ENCODE results near the gene PCDH7. TPM values are rescaled to one million over a fixed set of nuclear protein-coding genes. Genes with fewer than 3 reads are reported as not detected.

PCDH7 gene
- total RNA-seq, 2 donors from 2014 or later: 90.8 to 102 TPM

- Mint-ChIP-seq H3K27ac (no peak overlapping the region), H3K4me3 (no peak overlapping the region)
- H3K27ac ChIP-seq (ENCODE audit: low read depth, low read length): no peak overlapping the region
Observed at GRCh38 chr4:30760551-30760950, 40.4 kb downstream of the PCDH7 start.

GRCh38 chr4:30763321-30763727 is 43.2 kb downstream of the PCDH7 start:
- H3K27me3 ChIP-seq (ENCODE audit: control insufficient read depth, insufficient read depth, low read length, poor library complexity, severe bottlenecking): no peaks in the 10 kb centered on the region
- no peaks in the 10 kb centered on the region for H3K36me3 ChIP-seq (ENCODE audit: control insufficient read depth, insufficient read depth, low read length)
- Mint-ChIP-seq H3K4me3 (no peak overlapping the region), H3K9me3 (no peaks in the 10 kb centered on the region), H3K4me1 (peaks cover 38% of the 10 kb centered on the region), H3K36me3 (ENCODE audit: low read depth) (peaks cover 6% of the 10 kb centered on the region), H3K27me3 (ENCODE audit: insufficient read depth) (peaks cover 2% of the 10 kb centered on the region), H3K27ac (no peak overlapping the region)
- H3K4me1 ChIP-seq (ENCODE audit: control insufficient read depth, insufficient read depth, low read length): peaks cover 9% of the 10 kb centered on the region
- no peak for TF ChIP-seq CTCF (conservative IDR thresholded peaks at IDR 0.05)
- no peak overlapping the region for H3K4me3 ChIP-seq (ENCODE audit: low read length)
- no peak for DNase-seq
- H3K9me3 ChIP-seq (ENCODE audit: control insufficient read depth, low read length): no peaks in the 10 kb centered on the region
- H3K9ac ChIP-seq (ENCODE audit: extremely low read depth, low read length, poor library complexity, severe bottlenecking): no peak overlapping the region
- no peak overlapping the region for H3K27ac ChIP-seq (ENCODE audit: low read depth, low read length)
- WGBS, 2 experiments (ENCODE audit: insufficient coverage in 1 of 2, insufficient read length in 1 of 2): 70 to 88% methylated on average over 2 to 3 of the region's 3 CpGs

More at GRCh38 chr4:30760551-30760950, 40.4 kb downstream of the PCDH7 start:
- H3K27me3 Mint-ChIP-seq (ENCODE audit: insufficient read depth): peaks cover 2% of the 10 kb centered on the region
- no peaks in the 10 kb centered on the region for H3K27me3 ChIP-seq (ENCODE audit: control insufficient read depth, insufficient read depth, low read length, poor library complexity, severe bottlenecking)
- H3K4me1 ChIP-seq (ENCODE audit: control insufficient read depth, insufficient read depth, low read length): peaks cover 2% of the 10 kb centered on the region
- H3K4me3 ChIP-seq (ENCODE audit: low read length): no peak overlapping the region
- H3K36me3 Mint-ChIP-seq (ENCODE audit: low read depth): peaks cover 9% of the 10 kb centered on the region
- TF ChIP-seq CTCF (conservative IDR thresholded peaks at IDR 0.05): no peak
- no peaks in the 10 kb centered on the region for H3K9me3 ChIP-seq (ENCODE audit: control insufficient read depth, low read length)
- H3K9me3 Mint-ChIP-seq: no peaks in the 10 kb centered on the region
- H3K36me3 ChIP-seq (ENCODE audit: control insufficient read depth, insufficient read depth, low read length): peaks cover under 1% of the 10 kb centered on the region
- H3K4me1 Mint-ChIP-seq: peaks cover 25% of the 10 kb centered on the region
- DNase-seq: no peak
- no peak overlapping the region for H3K9ac ChIP-seq (ENCODE audit: extremely low read depth, low read length, poor library complexity, severe bottlenecking)

GRCh38 chr4:30765022-30765421 is 44.9 kb downstream of the PCDH7 start:
- H3K4me3 ChIP-seq (ENCODE audit: low read length): no peak overlapping the region
- no peak overlapping the region for H3K4me3 Mint-ChIP-seq
- peaks cover 12% of the 10 kb centered on the region for H3K4me1 ChIP-seq (ENCODE audit: control insufficient read depth, insufficient read depth, low read length)
- H3K27me3 Mint-ChIP-seq (ENCODE audit: insufficient read depth): no peaks in the 10 kb centered on the region
- H3K9ac ChIP-seq (ENCODE audit: extremely low read depth, low read length, poor library complexity, severe bottlenecking): no peak overlapping the region
- 82% methylated on average over 4 of the region's 4 CpGs; no CpG with 5 or more reads in 1 of the 2 experiments for WGBS, 2 experiments (ENCODE audit: insufficient coverage in 1 of 2, insufficient read length in 1 of 2)
- peaks cover 41% of the 10 kb centered on the region for H3K4me1 Mint-ChIP-seq
- H3K9me3 Mint-ChIP-seq: no peaks in the 10 kb centered on the region
- no peaks in the 10 kb centered on the region for H3K36me3 Mint-ChIP-seq (ENCODE audit: low read depth)
- TF ChIP-seq CTCF (conservative IDR thresholded peaks at IDR 0.05): no peak
- H3K36me3 ChIP-seq (ENCODE audit: control insufficient read depth, insufficient read depth, low read length): no peaks in the 10 kb centered on the region
- no peaks in the 10 kb centered on the region for H3K27me3 ChIP-seq (ENCODE audit: control insufficient read depth, insufficient read depth, low read length, poor library complexity, severe bottlenecking)
- no peak overlapping the region for H3K27ac Mint-ChIP-seq
- DNase-seq: no peak
- H3K27ac ChIP-seq (ENCODE audit: low read depth, low read length): no peak overlapping the region
- H3K9me3 ChIP-seq (ENCODE audit: control insufficient read depth, low read length): no peaks in the 10 kb centered on the region
